Measurements from ENCODE around the gene SLC51A.
"Not testable (repeated sequence)": the region's sequence is repeated elsewhere in the genome, so short reads cannot be mapped to it uniquely, and the experiment has no call there.

SLC51A gene

DNA sequence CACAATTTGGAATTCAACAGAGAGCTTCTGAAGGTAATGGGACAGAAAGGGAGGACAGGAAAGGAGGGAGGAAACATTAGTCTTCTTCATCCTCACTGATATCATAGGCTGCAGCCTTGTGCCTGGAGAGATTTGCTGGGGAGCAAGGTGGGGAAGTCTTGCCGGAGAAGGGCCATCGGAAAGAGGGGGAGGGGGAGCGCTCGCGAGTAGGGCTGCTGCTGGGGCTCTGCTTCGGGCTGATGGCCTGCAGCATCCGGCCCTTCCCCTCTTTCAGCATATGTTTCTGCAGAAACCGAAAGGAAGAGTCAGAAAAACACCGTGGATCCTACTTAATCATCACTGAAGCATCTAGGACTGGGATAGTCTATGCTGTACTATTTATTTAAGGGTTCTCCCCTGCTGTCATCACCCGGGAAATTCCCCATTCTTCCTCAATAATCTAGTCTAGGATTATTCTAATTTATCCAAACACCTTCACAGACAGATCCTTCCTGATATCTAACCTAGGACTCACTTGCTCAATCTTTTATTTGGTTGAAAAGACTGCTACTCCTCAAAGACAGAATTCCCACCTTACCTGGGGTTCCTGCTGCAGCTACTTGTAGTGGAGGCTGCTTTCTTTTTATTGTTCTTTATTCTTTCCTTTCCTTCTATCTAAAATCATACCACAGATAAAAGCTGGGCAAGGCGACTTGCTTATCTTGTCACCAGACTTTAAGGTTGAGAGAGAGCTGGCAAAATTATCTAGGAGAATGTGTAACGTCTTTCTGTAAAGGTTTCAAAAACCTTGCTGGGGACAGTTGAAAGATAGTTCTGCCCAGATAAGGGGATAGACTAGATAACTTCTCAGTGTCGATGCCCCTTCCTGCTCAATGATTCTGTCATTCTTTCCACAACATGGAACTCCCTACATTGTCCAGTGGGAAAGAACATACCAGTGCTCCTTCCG is 22.6 kb downstream of the SLC51A start:
- DNase-seq (ENCODE audit: low spot score) = no peak

DNA sequence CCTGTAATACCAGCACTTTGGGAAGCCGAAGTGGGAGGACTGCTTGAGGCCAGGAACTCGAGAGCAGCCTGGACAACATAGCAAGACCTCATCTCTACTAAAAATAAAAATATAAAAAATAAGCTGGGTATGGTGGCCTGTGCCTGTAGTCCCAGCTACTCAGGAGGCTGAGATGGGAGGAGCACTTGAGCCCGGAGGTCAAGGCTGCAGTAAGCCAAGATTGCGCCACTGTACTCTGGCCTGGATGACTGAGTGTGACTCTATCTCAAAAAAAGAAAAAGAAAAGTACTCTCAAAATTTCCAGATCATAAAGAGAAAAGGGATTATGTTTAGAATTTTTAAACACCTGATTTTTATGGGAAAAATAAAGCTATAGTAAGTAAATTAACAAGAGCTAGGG is 24.1 kb downstream of the SLC51A start:
- DNase-seq (ENCODE audit: low spot score) = no peak

DNA sequence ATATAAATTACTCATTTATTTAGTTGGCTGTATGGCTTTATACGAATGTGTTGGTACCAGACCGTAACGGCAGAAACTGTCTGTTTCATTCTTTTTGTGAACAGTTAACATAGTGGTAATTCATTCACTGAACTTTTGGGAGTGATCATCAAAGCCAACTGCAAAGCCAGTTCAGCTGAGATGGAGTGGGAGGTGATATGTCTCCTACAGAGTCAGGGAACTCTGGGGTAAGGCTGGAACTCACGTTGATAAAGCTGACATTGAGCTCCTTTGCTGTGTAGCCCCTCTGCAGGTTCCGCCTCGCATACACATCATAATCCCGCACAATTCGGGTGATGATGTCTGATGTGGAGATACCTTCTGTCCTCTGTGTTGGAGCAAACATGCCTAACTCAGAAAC is 25.4 kb downstream of the SLC51A start:
- DNase-seq (ENCODE audit: low spot score) = no peak

DNA sequence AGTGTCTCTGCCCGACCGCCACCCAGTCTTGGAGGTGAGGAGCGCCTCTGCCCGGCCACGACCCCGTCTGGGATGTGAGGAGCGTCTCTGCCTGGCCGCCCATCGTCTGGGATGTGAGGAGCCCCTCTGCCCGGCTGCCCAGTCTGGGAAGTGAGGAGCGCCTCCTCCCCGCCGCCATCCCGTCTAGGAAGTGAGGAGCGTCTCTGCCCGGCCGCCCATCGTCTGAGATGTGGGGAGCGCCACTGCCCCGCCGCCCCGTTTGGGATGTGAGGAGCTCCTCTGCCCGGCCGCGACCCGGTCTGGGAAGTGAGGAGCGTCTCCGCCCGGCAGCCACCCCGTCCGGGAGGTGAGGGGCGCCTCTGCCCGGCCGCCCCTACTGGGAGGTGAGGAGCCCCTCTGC is 27.8 kb downstream of the SLC51A start:
- not testable (repeated sequence) for DNase-seq (ENCODE audit: low spot score)

DNA sequence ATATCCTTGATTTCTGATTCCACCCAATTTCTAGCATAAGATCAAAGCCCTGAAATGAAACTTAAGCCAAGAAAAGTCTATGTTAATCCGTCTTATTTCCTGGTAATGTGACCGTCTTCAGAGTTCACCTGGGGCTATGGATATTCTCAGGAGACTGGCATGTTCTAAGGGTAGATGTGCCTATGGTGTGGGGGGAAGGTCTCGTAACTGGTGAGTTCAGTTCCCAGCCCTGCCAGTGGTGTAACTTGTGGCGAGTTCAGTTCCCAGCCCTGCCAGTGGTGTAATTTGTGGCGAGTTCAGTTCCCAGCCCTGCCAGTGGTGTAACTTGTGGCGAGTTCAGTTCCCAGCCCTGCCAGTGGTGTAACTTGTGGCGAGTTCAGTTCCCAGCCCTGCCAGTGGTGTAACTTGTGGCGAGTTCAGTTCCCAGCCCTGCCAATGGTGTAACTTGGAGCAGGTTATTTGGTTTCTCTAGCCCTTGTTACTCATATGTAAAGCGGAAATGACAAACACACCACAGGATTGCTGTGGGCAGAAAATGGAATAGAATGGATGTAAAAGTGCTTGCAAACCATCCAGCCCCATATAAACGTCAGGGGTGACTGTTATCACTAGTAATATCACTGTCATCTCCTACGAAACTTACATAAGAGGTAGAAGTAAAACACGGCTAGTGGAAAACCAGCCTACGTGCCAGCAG is 30.4 kb downstream of the SLC51A start:
- no peak for DNase-seq (ENCODE audit: low spot score)

DNA sequence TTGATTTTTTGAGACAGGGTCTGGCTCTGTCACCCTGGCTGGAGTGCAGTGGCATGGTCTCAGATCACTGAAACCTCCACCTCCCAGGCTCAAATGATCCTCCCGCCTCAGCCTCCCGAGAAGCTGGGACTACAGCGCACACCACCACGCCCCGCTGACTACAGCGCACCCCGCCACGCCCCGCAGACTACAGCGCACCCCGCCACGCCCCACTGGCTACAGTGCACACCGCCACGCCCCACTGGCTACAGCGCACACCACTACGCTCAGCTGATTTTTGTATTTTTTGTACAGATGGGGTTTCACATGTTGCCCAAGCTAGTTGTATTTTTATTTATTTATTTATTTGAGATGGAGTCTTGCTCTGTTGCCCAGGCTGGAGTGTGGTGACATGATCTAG is 35.6 kb downstream of the SLC51A start:
- no peak for DNase-seq (ENCODE audit: low spot score)

DNA sequence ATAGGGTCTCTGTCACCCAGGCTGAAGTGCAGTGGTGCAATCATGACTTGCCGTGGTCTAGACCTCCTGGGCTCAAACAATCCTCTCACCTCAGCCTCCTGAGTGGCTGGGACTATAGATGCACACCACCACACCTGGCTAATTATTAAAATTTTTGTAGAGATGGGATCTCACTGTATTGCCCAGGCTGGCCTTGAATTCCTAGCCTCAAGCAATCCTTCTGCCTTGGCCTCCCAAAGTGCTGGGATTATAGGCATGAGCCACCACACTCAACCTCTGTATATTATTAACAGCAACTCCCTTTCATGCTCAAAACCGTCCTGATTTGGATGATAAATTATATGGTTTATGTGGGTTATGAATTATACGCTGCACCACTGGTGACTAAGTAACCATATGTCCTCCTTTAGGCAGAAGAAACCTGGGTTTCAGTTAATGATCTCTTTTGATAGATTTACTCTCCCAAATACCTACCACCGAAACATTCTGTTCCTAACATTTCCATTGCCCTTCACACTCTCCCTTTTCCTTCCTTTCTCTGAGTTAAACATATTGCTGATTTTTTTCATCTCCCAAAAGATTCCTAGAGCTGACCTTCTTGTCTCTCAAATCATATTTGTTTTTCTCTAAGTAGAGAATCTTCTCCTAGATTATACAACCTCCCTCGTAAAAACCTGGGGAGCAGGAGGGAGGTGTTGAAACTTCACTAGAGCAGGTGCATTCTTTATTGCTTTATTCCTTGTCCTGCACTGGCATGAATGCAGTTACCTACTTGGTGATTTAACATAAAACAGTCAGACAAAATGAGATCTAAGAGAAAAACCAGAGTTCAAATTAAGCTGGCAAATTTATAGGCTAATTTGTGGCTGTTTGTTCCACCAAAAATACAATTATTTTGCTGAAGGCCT is 38.3 kb downstream of the SLC51A start:
- no peak for DNase-seq (ENCODE audit: low spot score)

DNA sequence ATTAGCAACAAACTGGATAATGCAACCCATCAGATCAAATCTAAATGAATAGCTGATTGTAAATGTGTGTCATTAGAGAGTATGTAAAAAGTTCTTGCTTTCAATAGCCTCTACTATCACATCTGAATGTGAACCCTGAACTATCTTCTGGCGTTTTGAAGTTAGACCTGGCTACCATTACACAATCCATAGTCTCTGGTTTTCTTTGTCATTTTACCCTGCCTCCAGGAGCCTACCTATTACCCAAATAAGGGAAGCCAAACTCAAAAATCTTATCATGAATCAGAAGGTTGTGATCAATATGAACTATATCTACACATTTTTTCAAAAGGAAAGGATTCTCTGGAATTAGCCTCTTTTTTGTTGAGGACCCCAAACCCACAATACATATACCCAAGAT is 39.4 kb downstream of the SLC51A start:
- DNase-seq (ENCODE audit: low spot score) = no peak

DNA sequence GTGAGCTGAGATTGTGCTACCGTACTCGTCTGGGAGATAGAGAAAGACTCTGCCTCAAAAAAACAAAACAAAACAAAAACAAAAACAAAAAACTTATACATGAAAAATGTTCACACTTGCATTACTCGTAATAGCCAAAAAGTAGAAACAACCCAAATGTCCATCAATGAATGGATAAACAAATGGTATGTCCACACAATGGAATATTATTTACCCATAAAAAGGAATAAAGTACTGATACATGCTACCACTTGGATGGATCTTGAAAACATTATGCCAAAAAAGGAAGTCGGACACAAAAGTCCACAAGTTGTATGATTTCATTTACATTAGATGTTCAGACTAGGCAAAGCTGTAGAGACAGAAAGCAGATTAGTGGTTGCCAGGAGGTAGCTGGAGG is 44.5 kb downstream of the SLC51A start:
- no peak for DNase-seq (ENCODE audit: low spot score)

DNA sequence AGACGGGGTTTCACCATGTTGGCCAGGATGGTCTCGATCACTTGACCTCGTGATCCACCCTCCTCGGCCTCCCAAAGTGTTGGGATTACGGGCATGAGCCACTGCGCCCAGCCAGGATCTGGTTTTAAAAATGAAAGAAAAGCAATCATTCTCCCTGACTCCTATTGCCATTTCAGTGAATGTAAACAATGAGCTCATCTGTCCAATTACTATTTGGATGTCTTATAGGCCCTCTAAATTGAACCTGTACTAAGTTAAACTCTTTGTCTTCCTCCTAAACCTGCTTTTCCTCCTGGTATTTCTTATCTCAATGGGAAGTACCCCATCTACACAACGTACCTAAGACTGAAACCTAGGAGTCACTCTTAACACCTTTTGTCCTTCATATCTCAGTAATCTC is 47.5 kb downstream of the SLC51A start:
- no peak for DNase-seq (ENCODE audit: low spot score)

DNA sequence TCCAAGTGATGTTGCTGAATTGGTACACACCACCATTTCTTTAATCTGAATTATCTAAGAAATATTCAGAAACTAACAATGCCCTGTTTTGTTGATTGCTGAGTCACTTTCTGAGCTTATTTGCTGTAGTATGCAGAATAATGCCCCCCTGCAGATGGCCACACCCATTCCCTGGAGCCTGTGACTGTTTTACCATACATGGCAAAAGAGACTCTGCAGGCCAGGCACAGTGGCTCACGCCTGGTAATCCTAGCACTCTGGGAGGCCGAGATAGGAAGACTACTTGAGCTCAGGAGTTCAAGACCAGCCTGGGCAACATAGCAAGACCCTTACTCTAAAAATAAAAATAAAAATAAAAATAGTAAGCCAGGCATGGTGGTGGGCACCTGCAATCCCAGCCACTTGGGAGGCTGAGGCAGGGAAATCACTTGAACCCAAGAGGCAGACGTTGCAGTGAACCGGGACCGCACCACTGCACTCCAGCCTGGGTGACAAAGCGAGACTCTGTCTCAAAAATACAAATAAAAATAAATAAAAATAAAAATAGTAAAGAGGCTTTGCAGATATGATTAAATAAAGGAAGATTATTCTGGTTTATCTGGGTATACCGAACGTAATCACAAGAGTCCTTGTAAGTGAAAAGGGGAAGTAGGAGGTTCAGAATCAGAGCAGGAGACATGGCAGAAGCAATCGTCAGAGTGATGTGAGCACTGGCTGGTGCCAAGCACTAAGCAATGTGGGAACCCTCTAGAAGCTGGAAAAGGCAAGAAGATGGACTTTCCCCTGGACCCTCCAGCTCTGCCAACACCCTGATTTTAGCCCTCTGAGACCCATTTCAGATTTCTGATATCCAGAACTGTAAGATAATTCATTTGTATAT is 52.2 kb downstream of the SLC51A start:
- DNase-seq (ENCODE audit: low spot score) = no peak

DNA sequence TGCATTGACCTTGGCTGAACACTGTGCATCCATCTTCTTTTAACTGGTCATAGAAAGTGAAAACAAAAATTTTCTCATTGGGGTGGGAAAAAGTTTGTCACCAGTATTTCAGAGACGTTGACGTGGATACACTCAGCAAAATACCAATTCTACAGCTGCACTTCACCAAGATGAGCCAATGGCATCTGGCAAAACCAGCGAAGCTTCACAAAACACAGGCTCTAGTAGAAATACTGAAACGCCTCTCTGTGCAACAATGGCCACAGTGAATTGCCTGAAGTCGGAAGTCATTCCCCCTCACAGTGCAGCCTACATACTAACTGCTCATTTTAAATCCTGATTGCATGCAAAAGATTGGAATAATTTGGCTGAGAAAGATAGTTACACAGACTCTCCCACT is 54.2 kb downstream of the SLC51A start:
- no peak for DNase-seq (ENCODE audit: low spot score)

DNA sequence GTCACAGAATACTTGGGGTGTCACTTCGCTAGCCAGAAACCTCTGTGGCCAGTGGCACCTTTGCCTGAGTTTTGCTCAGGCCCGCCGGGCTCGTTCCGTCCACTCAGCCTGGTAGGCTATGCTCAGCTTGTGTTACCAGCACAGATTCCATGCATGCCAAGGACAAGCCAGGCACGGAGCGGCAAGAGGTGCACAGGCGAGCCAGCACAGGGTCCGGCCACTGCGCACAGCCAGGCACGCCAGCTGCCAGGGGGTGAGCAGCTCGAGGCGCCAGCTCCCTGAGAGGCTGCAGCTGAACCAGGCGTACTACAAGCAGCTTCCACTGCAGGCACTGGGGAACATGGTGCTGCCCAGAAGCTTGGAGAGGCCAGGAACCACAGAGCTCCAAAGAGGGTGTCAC is 56.5 kb downstream of the SLC51A start:
- DNase-seq (ENCODE audit: low spot score) = no peak

DNA sequence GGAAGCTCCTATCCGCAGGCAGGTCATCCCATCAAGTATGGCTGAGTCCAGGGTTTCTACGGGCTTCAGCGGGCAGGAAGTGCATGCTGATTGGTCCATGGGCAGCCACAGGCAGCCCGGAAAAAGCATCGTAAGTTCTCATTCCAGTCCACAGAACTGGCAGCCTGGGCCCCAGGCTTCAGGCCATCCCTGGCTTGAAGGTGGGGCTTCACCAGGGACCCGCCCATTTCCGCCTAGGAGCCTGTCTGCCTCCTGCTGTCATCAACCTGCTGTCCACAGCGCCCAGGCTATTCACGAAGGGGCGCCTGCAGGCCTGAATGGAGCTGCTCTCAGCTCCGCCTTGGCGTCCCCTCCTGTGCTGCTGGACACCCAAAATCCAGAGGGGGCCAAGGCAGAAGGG is 57.3 kb downstream of the SLC51A start:
- DNase-seq (ENCODE audit: low spot score) = no peak

DNA sequence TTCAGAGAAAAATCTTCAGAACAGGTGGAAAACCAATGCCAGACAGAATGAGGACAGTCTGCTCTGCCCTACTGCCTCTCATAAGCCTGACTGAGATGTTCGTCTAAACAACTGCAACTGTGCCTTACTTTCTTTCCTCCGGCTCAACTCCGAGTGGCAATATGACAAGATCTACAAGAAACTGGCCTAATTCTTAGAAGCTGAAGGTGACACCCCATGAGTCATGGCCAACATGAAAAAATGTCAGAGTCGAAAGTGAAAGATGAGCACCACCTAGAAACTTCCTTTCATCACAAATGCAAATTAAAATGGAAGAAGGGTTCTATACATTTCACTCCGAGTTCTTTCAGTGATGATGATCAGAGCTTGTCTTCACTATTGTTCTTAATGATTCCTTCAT is 58.3 kb downstream of the SLC51A start:
- no peak for DNase-seq (ENCODE audit: low spot score)

DNA sequence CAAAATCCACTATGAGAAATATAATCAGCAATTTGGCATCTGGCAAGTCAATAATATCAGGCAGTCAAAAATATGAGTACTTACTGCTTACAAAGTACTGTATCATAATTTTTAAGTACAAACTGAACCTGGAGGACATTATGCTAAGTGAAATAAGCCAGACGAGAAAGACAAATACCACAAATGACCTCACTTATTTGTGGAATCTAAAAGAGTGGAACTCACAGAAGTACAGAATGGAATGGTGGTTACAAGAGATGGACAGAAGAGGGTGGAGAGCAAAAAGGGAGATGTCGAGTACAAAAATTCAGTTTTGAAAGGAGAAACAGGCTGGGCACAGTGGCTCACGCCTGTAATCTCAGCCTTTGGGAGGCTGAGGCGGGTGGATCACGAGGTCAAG is 58.8 kb downstream of the SLC51A start:
- no peak for DNase-seq (ENCODE audit: low spot score)

DNA sequence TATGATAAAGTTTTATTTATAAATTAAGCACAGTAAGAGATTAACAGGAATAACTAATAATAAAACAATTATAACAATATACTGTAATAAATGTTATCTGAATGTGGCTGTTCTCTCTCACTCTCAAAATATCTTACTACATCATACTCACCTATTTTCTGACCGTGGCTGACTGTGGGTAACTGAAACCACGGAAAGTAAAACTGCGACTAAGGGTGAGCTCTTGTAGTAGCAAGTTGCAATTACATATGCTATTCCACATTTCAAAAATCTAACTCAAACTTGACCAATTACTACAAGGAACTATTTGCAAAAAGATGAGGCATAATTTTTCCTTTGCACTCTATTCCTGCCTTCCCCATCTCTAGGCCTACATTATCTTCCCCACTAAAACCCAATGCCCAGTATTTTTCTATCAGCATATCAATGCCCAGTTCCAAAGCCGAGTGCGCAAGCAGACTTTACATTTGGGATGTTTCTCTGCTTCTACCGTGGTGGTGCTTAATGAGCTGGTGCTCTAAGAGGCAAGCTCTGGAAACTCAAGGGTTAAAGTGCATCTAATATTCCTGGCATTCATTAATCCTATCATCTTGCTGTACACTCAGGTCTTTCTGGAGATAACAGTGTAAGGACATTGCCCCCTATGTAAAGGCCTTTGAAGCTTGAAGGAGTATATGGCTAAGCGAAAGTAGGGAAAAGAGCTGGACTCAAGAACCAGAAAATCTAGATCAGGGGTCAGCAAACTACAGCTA is 64.5 kb downstream of the SLC51A start:
- DNase-seq (ENCODE audit: low spot score) = no peak

DNA sequence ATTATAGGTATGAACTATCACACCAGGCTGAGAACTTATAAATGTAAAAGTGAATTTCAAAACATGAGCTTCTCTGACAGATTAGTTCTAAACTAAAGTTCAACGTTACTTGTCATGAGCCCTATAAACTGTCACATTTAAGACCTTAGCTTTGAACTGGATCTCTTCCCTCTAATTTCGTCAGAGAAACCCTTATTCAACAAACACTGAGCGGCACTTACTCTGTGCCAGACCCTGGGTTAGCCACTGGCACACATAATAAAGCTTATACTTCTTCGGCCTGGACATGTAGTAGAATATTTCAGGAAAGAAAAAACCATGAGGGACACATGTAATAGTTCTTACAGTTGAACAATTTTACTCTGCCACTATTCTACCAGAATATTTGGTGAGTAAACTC is 65.6 kb downstream of the SLC51A start:
- no peak for DNase-seq (ENCODE audit: low spot score)

Data from SK-N-DZ (cell line).